Measurements from ENCODE around the gene ATP8A2.
"Not testable (repeated sequence)": the region's sequence is repeated elsewhere in the genome, so short reads cannot be mapped to it uniquely, and the experiment has no call there.

ATP8A2 gene

DNA sequence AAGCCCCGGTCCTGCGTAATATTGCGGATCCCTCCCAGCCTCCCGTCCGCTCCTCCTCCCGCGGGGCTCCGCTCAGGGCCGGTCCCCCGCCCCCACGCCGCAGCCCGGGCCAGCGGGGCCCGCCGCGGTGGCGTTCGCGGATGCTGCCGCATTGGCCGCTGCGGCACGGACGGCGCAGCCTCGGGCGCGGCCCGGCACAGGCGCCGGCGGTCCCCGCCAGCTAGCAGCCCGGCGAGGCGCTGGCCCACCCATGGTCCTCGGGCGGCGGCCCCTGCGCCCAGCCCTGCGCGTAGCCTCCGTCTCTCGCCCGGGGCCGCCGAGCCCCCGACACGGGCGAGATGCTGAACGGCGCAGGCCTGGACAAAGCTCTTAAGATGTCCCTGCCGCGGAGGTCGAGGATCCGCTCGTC lies at the start of gene ATP8A2:
TSS of gene ATP8A2 (plus strand) at position 100 of the 409 bp plus-strand sequence. CDS start at position 339, 239 bp downstream.
- DNase-seq (ENCODE audit: low read depth), result no peak

- DNase-seq (ENCODE audit: low read depth), result no peak
These were observed 47.7 kb upstream of the ATP8A2 start for GRCh38 chr13:25324100-25324499.

GRCh38 chr13:25329706-25330105 lies 42.1 kb upstream of the ATP8A2 start:
- DNase-seq (ENCODE audit: low read depth), result no peak

- DNase-seq (ENCODE audit: low read depth), result no peak
These were observed 41.2 kb upstream of the ATP8A2 start for GRCh38 chr13:25330541-25330940.

- no peak for DNase-seq (ENCODE audit: low read depth)
These were observed 35.9 kb upstream of the ATP8A2 start for GRCh38 chr13:25335856-25336255.

- no peak for DNase-seq (ENCODE audit: low read depth)
These were observed 26.2 kb upstream of the ATP8A2 start for GRCh38 chr13:25345576-25345975.

- no peak for DNase-seq (ENCODE audit: low read depth)
These were observed 24.6 kb upstream of the ATP8A2 start for GRCh38 chr13:25347151-25347550.

- DNase-seq (ENCODE audit: low read depth), result no peak
These were observed 20.4 kb upstream of the ATP8A2 start for GRCh38 chr13:25351404-25351803.

GRCh38 chr13:25352230-25352629 lies 19.5 kb upstream of the ATP8A2 start:
- DNase-seq (ENCODE audit: low read depth), result no peak

DNA sequence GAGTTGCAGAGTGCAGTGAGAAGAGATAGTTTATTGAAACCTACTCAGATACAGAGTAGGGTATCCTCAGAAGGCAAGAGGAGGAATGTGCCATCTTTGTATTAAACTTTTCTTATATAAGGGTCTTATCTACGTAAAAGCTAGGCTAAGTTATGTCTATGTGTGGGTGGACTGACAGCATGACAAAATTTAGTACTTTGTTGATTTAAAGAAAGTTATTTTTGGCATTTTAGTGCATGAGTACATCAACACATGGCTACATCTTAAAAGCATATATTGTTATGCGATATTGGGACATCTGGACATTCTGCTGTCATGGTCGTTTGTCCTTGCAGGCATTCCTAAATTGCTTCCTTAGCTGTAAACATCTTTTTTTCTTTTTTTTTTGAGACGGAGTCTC lies 19.0 kb upstream of the ATP8A2 start:
- no peak for DNase-seq (ENCODE audit: low read depth)

DNA sequence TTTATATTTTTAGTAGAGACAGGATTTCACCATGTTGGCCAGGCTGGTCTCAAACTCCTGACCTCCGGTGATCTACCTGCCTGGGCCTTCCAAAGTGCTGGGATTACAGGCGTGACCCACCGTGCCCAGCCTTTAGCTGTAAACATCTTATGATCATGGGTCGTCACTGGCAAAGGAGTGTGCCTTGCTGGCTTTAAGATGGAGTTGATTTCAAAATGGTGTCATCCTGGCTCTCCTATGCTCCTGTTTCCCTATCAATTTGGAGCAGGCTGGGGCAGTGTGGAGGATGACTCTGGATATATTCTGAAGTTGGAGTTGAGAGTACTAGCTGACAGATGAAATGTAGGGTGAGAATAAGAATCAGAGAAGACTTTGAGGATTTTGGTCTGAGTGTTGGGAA lies 18.4 kb upstream of the ATP8A2 start:
- no peak for DNase-seq (ENCODE audit: low read depth)

DNA sequence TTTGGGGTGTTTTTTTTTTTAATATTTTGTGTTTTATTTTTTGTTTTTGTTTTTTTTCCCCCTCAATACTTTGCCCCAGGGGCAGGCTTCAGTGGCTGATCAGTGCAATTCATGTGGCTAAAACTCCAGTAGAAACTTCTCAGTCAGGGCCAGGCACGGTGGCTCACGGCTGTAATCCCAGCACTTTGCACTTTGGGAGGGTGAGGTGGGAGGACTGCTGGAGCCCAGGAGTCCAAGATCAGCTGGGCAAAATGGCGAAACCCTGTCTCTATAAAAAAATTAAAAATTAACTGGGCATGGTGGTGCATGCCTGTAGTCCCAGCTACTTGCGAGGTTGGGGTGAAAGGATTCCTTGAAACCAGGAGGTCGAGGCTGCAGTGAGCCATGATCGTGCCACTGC lies 17.4 kb upstream of the ATP8A2 start:
- DNase-seq (ENCODE audit: low read depth), result no peak

GRCh38 chr13:25360443-25360842 lies 11.3 kb upstream of the ATP8A2 start:
- DNase-seq (ENCODE audit: low read depth), result not testable (repeated sequence)

DNA sequence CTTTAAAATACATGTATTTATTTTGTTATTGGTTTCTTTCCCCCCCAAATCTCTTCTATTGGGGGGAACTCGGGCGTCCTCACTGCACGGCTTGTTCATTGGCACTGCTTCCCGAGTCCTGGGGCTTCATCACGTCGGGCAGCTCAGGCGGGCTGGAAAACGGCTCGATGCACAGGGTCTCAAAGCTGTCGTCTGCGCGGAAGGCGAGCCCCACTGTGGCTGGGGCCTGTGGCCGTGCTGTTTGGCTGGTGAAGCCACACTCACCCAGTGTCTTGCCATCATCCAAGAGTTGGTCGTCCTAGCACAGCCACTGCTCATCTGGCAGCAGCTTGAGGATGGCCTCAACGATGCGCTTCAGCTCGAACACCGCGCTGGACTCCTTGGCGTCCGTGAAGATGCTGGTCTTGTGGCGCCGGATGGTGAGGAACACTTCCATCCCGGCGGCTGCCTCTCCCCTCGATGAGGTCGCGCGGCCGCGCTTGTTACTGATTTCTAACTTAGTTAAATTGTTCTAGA lies 6.0 kb upstream of the ATP8A2 start:
- DNase-seq (ENCODE audit: low read depth), result no peak

- no peak for DNase-seq (ENCODE audit: low read depth)
These were observed 458 bp upstream of the ATP8A2 start for GRCh38 chr13:25371158-25371874.

DNA sequence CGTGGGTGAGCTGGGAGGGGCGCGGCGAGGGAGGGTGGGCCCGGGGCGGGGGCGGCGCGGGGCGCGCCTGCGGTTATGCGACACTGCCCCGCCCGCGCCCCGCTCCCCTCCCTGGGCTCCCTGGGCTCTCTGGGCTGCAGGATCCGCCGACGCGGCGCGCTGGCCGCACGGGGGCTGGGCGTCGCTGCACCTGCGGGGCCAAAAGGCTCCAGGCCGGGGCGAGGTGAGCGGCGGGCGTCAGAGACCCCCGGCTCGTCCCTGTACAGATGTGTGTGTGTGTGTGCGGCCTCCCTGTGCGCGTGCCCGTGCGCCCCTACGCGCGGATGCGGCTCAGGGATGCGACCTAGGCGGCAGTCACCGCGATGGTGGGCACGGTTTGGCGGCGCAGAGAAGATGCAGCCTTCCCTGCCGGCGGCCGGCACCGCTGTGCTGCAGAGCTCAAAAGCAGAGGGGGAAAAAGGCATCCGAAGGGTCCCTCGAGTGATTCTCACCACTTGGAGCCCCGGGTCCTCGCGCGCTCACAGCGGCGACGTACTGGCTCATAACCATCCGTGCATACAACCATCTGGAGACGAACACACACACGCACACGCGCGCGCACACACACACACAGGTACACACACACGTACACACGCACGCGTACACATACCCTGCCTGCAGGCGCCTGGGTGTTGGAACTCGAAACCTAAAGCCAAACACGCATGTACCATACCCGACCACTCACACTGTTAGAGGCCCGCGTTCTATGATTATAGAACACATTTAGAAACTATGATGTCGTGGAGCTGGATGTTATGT lies 709 bp downstream of the ATP8A2 start:
- DNase-seq (ENCODE audit: low read depth), result no peak

- peak; percentile 1 for DNase-seq (ENCODE audit: low read depth)
These were observed 4.1 kb downstream of the ATP8A2 start for GRCh38 chr13:25375727-25376358.

- DNase-seq (ENCODE audit: low read depth), result no peak
These were observed 5.6 kb downstream of the ATP8A2 start for GRCh38 chr13:25377244-25377962.

- no peak for DNase-seq (ENCODE audit: low read depth)
These were observed 6.8 kb downstream of the ATP8A2 start for GRCh38 chr13:25378528-25378927.

- DNase-seq (ENCODE audit: low read depth), result no peak
These were observed 7.2 kb downstream of the ATP8A2 start for GRCh38 chr13:25379011-25379410.

- no peak for DNase-seq (ENCODE audit: low read depth)
These were observed 8.3 kb downstream of the ATP8A2 start for GRCh38 chr13:25380082-25380481.

GRCh38 chr13:25380741-25381324 lies 9.1 kb downstream of the ATP8A2 start:
- no peak for DNase-seq (ENCODE audit: low read depth)

Measured in HS-5 (cell line).